HG02642 (cell line): Measurements from ENCODE around the gene PARD3.
"Not testable (repeated sequence)": the region's sequence is repeated elsewhere in the genome, so short reads cannot be mapped to it uniquely, and the experiment has no call there.

Experiments
- ATAC-seq: cut with Tn5 transposase; IDR thresholded peaks from one replicate; pipeline ENCODE4 v1.9.1; 2021; ENCODE audit warnings: mild to moderate bottlenecking; ENCODE audit not compliant: unreplicated experiment, poor library complexity

The PARD3 gene

DNA sequence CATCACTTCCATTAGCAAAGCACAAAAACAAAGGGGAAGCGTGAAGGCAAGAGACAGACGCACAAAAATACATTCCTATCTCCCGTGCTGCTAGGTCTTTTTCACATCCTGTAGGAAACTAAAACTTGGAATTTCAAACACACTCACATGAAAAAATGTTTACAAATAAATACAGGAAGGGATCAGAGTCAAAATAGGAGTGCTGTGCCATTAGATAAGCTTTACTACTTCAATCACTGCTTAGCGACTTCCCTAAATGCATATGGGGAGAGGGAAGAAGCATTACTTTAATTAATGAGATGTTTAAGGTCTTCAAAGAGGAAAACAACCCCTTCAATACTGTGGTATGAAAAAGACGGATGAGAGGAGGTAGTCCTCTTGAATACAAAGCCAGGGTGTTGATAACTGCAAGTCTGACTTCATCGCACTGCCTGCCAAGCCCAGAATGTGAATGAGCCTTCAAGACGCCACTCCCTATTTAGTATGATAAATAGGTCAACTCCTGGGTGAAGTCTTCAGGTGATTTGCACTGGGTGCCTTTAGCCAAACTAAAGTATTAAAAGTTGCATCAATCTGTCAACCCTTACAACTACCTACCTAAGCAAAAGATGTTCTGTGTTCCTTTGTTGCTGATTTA is 13.9 kb downstream of the PARD3 start:
- no peak for ATAC-seq

DNA sequence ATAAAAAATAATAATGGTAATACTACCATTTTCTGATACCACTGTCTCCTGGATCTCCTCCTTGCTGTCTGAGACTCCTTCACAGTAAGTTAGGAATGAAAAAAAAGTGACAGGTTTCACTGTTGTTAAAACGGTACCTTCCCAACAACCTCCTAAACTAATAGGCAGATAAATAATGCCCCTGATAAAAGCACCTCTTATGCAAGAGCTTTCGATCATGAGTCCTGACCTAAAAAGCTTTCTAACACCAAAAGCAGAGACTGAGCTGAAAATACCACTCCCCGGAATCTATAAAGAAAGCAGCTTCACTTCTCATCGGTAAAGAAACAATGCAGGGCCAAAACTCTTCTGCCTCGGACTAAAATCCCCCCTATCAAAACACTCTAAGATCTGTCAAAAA is 14.5 kb downstream of the PARD3 start:
- ATAC-seq, result no peak

DNA sequence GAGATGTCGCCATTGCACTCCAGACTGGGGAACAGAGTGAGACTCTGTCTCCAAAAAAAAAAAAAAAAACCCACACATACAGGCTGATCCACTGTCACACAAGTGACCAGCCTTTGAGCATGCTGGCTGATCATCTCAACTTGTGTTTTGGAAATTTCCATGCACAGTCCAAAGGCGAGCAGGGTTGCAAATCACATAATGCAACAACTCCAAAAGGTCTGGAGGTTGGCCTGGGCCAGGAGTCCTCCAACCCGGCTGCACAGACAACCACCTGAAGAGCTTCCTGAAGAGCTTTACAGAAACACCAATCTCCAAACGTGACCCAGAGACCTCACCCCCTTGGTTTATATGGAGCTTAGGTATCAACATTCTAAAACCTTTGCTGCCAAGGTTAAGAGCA is 16.4 kb downstream of the PARD3 start:
- no peak for ATAC-seq

DNA sequence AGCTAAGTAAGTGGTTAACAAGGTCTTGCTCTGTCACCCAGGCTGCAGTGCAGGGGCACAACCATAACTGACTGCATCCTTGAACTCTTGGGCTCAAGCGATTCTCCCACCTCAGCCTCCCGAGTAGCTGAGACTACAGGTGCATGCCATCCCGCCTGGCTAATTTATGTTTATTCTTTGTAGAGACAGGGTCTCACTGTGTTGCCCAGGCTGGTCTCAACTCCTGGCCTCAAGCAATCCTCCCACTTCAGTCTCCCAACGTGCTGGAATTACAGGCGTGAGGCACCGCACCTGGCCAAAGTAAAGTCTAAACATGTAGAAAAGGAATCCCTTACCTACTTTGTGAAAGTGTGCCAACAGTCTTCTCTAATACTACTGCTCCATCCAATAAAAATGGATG is 17.9 kb downstream of the PARD3 start:
- ATAC-seq, result no peak

DNA sequence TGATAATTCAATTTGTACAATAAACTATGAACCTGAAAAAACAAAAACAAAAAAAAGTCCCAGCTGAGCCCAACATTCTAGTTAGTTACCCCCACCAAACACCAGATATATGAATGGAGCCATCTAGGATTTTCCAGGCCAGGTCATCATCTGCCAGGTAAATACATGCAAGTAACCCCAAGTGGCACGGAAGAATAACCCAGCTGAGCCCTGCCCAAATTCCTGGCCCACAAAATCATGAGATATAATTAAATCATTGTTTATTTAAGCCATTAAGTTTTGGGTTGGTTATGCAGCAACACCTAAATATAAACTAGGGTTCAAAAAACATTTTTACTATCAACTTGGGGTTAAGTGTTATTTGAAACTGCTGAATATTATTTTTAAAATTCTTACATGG is 19.0 kb downstream of the PARD3 start:
- no peak for ATAC-seq

DNA sequence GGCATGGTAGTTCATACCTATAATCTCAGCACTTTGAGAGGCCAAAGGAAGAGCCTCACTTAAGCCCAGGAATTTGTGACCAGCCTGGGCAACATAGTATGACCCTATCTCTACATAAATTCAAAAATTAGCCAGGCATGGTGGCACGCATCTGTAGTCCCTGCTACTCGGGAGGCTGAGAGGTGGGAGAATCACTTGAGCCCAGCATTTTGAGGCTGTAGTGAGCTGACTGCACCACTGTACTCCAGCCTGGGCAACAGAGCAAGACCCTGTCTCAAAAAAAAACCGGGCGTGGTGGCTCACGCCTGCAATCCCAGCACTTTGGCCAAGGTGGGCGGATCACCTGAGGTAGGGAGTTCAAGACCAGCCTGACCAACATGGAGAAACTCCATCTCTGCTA is 19.8 kb downstream of the PARD3 start:
- ATAC-seq, result no peak

DNA sequence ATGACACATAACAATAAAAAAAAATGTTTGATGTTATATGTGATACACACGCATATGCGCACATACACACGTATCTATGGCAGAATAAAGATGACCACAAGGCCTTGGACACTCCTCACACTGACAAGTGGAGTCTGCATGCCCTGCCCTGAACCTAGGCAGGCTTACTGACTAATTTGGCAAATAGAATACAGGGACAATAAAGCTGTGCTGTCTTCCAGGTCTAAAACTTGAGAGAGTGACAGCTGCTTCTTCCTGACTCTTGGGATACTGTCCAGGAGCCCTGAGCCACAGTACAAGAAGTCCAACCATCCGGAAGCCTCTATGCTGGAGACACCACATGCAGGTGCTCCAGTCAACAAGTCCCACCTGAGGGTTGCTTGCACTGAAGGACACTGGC is 20.3 kb downstream of the PARD3 start:
- ATAC-seq, result no peak

DNA sequence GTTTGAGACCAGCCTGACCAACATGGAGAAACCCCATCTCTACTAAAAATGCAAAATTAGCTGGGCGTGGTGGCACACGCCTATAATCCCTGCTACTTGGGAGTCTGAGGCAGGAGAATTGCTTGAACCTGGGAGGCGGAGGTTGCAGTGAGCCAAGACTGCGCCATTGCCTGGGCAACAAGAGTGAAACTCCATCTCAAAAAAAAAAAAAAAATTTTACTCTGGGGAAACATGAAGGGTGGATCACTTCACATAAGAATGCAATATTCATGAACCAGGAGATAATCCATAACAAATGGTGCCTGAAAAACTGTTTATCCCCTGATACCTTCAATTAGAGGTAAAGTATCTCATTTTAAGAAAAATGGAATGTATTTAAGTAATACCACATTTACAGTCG is 21.5 kb downstream of the PARD3 start:
- ATAC-seq, result not testable (repeated sequence)

DNA sequence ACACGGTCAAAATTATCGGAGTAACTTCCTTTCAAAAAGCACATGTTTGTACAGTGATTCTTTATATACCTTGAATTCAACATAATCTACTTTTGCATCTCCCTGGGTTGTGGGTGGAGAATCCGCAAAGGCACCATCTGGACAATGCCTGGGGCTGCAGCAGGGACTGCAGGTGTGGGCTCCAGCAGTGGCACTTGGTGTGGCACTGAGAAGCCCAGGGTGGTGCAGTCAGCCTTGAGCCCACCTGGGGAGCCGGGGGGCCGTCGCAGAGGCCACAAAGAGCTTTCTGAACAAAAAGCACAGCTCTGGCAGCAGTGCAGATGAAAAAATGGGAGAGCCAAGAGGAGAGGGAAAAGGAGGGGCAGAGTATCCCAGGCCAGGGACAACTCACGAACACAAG is 22.2 kb downstream of the PARD3 start:
- no peak for ATAC-seq

DNA sequence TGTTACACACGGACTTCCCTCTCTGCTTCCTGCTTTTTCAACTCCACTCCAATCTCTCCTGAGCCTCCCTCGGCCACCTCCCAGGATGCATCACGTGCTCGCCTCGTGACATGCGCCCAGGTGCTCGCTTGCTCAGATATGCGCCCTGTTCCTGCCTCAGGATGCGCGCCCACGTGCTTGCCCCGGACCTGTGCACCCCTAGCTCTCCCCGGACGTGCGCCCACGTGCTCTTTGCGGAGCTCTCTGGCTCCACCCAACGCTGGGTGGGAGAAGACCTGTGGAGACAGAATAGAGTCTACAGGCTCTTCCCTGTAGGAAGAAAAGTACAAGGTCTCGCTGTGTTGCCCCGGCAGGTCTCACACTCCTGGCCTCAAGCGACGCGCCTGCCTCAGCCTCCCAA is 23.1 kb downstream of the PARD3 start:
- ATAC-seq, result no peak

DNA sequence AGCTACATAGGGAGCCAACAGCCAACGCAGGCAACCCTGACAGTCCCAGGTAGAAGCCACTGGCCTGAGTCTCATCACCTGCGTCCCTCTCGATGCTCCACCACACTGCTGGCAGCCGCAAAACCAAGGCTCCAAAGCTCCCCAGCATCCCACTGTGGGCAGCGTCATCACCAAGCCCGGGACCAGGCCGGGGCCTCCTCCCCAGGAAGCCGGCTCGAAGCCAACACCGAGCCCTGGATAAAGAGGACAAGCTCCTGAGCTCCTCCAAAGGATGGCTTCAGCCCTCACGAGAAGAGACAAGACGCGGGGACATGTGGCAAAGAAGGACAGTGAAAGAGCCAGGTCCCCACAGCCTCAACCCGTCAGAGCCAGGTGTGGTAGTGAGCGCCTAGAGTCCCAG is 23.9 kb downstream of the PARD3 start:
- ATAC-seq, result no peak

DNA sequence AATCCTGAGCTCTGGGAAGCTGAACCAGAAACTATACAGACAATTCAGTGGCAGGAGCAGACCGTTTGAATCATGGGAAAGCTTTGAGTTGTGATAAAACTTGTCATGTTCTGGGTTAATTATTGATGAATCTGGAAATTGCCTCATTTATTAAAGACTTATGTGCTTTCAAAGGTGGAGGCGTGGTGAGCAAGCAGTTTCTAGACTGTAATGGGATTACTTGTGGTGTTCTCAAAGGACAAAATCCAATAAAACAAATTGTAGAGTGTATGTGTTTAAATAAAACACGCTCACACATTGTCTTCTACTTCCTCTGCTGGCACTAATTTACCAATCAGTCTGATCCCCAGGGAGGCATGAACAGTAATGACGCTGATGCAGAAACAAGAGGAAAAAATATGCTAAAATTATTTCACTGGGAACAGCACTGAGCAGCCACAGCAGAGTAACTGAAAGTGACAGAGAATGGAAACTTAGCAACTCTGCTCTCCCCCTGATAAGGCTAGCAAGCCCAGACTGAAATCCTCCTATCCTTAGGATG is 25.1 kb downstream of the PARD3 start:
- no peak for ATAC-seq

DNA sequence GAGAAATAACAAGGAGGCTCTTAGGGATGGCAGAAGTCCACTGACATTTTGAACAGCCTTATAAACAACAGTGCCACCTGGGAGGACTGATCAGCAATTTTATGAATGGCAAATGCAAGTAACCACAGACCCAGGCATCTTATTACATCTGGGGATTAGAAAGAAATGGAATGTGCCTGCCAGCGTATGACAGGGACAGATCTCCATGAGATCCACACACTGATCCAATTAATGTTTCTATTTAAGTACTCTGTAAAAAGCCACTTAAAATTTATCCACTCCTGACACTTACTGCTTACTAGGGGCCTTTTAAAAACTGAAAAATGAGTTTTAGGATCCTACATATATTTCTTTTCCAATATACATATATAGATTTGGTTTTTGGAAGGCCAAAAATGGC is 28.6 kb downstream of the PARD3 start:
- ATAC-seq, result no peak

DNA sequence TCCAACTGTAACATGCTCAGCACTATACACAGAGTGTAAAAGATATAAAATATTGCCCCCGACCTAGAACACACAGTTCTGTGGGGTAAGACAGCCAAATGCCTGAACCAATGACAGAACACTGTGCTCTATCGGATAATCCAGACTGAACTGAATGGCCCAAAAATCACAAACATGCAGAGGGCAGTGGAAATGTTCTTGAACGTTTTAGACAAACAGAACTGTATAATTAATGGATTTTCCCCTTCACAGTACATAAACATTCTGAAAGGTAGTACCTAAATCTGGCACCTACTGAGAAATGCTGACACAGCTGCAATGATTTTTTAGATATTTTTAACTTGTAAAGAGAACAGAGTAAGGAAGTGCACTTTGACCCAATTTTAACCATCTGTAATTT is 33.4 kb downstream of the PARD3 start:
- ATAC-seq, result no peak

DNA sequence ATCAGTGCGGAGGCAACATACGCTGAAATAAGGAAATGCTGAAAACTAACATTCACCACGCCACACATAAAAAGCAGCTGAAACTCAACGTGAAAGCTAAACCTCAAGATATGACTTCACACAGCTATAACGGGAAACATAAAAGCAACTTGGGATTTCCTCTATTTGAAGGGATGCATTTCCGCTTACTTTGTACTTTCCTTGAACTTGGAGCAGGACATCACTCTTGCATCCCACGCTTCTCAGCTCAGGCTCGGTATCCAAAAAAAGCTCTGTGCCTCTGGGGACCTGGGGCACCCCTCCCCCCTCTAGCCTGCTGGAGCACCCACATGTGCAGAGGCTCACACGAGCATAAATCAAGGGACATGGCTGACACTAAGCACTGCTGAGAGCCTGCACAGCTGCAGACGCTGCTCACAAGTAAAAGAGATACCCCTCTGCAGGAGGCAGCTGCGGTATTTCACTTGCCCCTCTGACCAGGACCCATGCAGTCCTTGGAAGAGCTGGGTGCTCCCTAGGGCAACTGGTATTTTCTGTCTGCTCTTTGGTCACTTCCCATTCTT is 34.2 kb downstream of the PARD3 start:
- peak; percentile 87 for ATAC-seq

DNA sequence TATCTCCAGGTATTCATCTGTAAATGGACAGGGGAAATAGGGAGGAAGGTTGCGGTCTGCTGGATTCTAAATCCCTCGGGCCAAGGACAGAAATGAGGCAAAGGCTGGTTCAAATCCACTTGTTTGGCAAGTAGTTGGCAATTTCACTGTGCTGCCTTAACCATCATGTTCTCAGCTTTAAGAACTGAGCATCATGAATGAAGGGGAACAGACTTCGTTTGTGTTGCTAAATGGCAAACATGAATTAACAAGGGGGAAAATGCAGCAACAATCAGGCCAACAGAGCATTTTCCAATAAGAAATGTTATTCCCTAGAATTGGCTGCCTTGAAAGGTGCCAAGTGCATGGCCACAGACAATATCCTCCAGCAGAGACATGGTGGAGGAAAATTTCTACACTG is 36.9 kb downstream of the PARD3 start:
- no peak for ATAC-seq

DNA sequence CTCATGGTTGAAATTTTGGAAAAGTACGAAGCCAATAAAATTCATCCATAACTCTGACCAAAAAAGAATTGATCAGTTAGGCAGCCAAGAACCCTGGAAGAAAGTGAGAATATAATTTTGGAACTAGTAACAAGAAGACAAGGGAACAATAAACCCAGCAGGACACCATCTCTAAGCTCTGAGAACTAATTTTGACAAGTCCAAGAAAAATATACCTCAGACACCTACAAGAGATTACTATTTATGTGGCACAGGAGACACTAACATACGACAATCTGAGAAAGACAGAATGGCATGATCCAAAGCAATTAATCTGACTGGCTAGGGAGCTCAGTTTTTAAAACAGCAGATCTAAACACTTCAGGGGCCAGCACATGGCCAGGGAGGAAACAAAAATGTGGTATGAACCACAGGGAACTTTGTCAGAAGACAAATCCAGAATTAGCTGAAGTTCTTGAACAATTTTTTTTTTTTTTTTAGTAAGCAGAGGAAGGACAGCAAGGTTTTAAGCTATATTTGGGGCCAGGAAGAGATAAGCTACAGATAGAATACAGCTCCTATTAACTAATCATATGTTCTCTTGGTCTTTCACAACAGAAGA is 38.9 kb downstream of the PARD3 start:
- no peak for ATAC-seq

DNA sequence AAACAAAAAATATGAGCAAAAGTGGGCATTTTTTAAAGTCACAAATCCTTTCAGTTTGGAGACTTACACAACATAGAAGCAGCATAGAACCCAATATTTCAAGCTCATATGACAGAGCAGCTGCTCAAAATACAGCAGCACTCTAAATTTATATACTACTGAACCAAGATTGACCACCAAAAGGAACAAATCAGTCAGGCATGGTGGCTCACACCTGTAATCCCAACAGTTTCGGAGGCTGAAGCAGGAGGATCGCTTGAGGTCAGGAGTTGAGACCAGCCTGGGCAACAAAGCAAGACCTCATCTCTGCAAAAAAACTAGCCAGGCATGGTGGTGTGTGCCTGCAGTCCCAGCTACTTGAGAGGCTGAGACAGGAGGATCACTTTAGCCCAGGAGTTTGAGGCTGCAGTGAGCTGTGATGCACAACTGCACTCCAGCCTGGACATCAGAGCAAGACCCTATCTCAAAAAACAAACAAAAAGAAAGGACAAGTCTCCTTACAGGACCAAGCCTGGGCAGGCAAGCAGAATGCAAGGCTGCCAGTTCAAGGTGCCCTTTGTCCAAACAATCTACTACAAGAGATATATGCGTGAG is 40.0 kb downstream of the PARD3 start:
- peak; percentile 43 for ATAC-seq

DNA sequence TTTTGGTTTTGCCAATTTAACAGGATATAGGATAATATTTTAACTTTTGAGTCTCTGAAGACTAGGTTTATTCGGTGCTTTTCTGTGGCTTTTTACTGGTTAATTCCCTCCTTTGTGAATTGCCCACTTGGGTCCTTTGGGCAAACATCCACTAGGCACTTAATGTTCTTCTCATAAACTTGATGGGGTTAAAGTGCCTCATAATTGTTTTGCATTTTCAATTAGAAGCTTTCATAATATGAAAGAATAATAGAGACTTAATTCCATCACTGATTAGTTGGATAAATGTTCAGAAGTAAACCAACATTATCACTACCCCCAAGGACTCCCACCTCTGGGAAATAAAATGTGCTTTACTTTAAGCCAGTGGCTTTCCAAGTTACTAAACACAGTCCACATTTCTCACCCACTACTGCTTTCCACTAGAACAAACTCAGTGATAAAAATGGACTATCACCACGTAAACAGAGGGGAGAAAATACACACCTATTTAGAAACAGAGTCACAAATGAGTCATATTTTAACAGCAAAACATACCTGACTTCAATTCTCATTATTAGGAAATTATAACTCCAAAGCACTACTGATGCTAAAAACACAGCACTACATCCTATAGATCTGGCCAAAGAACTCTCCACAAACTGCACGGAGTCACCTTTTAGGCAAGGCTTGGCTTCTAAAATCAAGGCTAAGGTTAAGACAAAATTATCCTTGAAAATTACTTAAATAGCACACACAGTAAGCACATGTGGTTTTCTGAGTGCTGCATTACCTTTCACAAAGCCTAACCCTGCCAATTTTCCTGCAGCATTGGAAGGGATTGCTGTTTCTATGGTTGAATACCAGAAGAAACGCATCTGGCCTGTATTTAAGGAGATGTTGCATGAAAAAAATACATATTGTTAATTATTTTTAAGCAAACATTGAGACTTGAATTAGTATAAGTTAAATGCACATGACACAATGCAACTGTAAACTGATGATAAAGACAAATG is 41.2 kb downstream of the PARD3 start:
- ATAC-seq, result no peak

DNA sequence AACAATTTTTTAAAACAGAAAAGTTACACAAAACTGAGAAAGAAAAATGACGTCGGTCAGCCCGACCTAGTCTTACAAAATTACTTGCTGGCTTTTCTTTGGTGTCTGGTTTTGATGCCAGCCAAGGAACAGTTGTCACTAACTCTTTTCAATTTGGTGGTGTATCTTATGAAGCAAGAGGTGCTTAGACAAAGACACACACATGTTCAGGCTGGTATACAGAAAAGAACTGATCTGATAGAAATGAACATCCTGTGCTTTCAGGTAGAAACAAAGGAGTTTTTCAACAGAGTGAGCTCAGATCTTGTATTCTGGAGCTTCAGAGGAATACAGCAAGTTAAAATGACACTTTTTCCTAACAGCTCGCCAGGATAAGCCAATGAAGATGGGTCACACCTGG is 43.6 kb downstream of the PARD3 start:
- no peak for ATAC-seq
